ENCODE data around the gene GPATCH1.

Gene GPATCH1

GRCh38 chr19:33052352-33052972 is 28.5 kb upstream of the GPATCH1 start:
- intact Hi-C loops (cut with micrococcal nuclease): no loop called here
- Mint-ChIP-seq H3K36me3 (ENCODE audit: low read depth) (no peaks in the 10 kb centered on the region), H3K27me3 (peaks cover 7% of the 10 kb centered on the region), H3K9me3 (no peaks in the 10 kb centered on the region), H3K27ac (no peak overlapping the region), H3K4me1 (ENCODE audit: low read depth) (no peaks in the 10 kb centered on the region), H3K4me3 (no peak overlapping the region)

GRCh38 chr19:33054623-33055022 is 26.4 kb upstream of the GPATCH1 start:
- intact Hi-C loops (cut with micrococcal nuclease): no loop called here
- H3K27ac Mint-ChIP-seq: no peak overlapping the region
- no peak overlapping the region for H3K4me3 Mint-ChIP-seq
- H3K4me1 Mint-ChIP-seq (ENCODE audit: low read depth): no peaks in the 10 kb centered on the region
- no peaks in the 10 kb centered on the region for H3K9me3 Mint-ChIP-seq
- H3K27me3 Mint-ChIP-seq: peaks cover 6% of the 10 kb centered on the region
- H3K36me3 Mint-ChIP-seq (ENCODE audit: low read depth): no peaks in the 10 kb centered on the region

GRCh38 chr19:33055718-33056117 is 25.3 kb upstream of the GPATCH1 start:
- Mint-ChIP-seq H3K4me3 (no peak overlapping the region), H3K9me3 (no peaks in the 10 kb centered on the region), H3K27ac (no peak overlapping the region), H3K4me1 (ENCODE audit: low read depth) (no peaks in the 10 kb centered on the region), H3K27me3 (peaks cover 13% of the 10 kb centered on the region), H3K36me3 (ENCODE audit: low read depth) (no peaks in the 10 kb centered on the region)
- intact Hi-C loops (cut with micrococcal nuclease): no loop called here

GRCh38 chr19:33060586-33060985 is 20.4 kb upstream of the GPATCH1 start:
- H3K9me3 Mint-ChIP-seq: no peaks in the 10 kb centered on the region
- H3K4me1 Mint-ChIP-seq (ENCODE audit: low read depth): no peaks in the 10 kb centered on the region
- H3K4me3 Mint-ChIP-seq: no peak overlapping the region
- peaks cover 45% of the 10 kb centered on the region for H3K27me3 Mint-ChIP-seq
- no peaks in the 10 kb centered on the region for H3K36me3 Mint-ChIP-seq (ENCODE audit: low read depth)
- no peak overlapping the region for H3K27ac Mint-ChIP-seq
- intact Hi-C loops (cut with micrococcal nuclease): no loop called here

GRCh38 chr19:33062902-33063301 is 18.1 kb upstream of the GPATCH1 start:
- H3K4me3 Mint-ChIP-seq: no peak overlapping the region

GRCh38 chr19:33063356-33063752 is 17.6 kb upstream of the GPATCH1 start:
- peaks cover 62% of the 10 kb centered on the region for H3K27me3 Mint-ChIP-seq
- H3K4me3 Mint-ChIP-seq: no peak overlapping the region
- H3K36me3 Mint-ChIP-seq (ENCODE audit: low read depth): no peaks in the 10 kb centered on the region
- intact Hi-C loops (cut with micrococcal nuclease): no loop called here
- no peaks in the 10 kb centered on the region for H3K4me1 Mint-ChIP-seq (ENCODE audit: low read depth)
- H3K27ac Mint-ChIP-seq: no peak overlapping the region
- no peaks in the 10 kb centered on the region for H3K9me3 Mint-ChIP-seq

More at GRCh38 chr19:33062902-33063301, 18.1 kb upstream of the GPATCH1 start:
- no peak overlapping the region for H3K27ac Mint-ChIP-seq
- H3K4me1 Mint-ChIP-seq (ENCODE audit: low read depth): no peaks in the 10 kb centered on the region
- H3K9me3 Mint-ChIP-seq: no peaks in the 10 kb centered on the region
- intact Hi-C loops (cut with micrococcal nuclease): no loop called here
- peaks cover 62% of the 10 kb centered on the region for H3K27me3 Mint-ChIP-seq
- H3K36me3 Mint-ChIP-seq (ENCODE audit: low read depth): no peaks in the 10 kb centered on the region

GRCh38 chr19:33063753-33064457 is 17.1 kb upstream of the GPATCH1 start:
- intact Hi-C loops (cut with micrococcal nuclease): no loop called here
- Mint-ChIP-seq H3K27me3 (peaks cover 62% of the 10 kb centered on the region), H3K27ac (no peak overlapping the region), H3K4me1 (ENCODE audit: low read depth) (no peaks in the 10 kb centered on the region), H3K36me3 (ENCODE audit: low read depth) (no peaks in the 10 kb centered on the region), H3K9me3 (no peaks in the 10 kb centered on the region), H3K4me3 (no peak overlapping the region)

GRCh38 chr19:33064458-33064791 is 16.6 kb upstream of the GPATCH1 start:
- intact Hi-C loops (cut with micrococcal nuclease): no loop called here
- Mint-ChIP-seq H3K27ac (no peak overlapping the region), H3K4me3 (peak overlapping the region; percentile 17), H3K9me3 (no peaks in the 10 kb centered on the region), H3K36me3 (ENCODE audit: low read depth) (no peaks in the 10 kb centered on the region), H3K4me1 (ENCODE audit: low read depth) (no peaks in the 10 kb centered on the region), H3K27me3 (peaks cover 60% of the 10 kb centered on the region)

GRCh38 chr19:33064792-33065550 is 16.0 kb upstream of the GPATCH1 start, which contains the start of gene RHPN2:
Gene RHPN2 (minus strand): TSS chr19:33064888. CDS start chr19:33064852, 36 bp downstream.
- Mint-ChIP-seq H3K36me3 (ENCODE audit: low read depth) (no peaks in the 10 kb centered on the region), H3K4me3 (peak within 1 kb of the TSS; percentile 34), H3K27ac (no peak within 1 kb of the TSS), H3K9me3 (no peaks in the 10 kb centered on the region), H3K27me3 (peaks cover 57% of the 10 kb centered on the region), H3K4me1 (ENCODE audit: low read depth) (no peaks in the 10 kb centered on the region)
- intact Hi-C loops (cut with micrococcal nuclease): no loop called here

- H3K27ac Mint-ChIP-seq: no peak overlapping the region
- peaks cover 49% of the 10 kb centered on the region for H3K27me3 Mint-ChIP-seq
- H3K4me1 Mint-ChIP-seq (ENCODE audit: low read depth): no peaks in the 10 kb centered on the region
- intact Hi-C loops (cut with micrococcal nuclease): no loop called here
- no peaks in the 10 kb centered on the region for H3K36me3 Mint-ChIP-seq (ENCODE audit: low read depth)
- no peaks in the 10 kb centered on the region for H3K9me3 Mint-ChIP-seq
- H3K4me3 Mint-ChIP-seq: no peak overlapping the region
Measured at GRCh38 chr19:33066543-33066942, 14.4 kb upstream of the GPATCH1 start.

- no peaks in the 10 kb centered on the region for H3K36me3 Mint-ChIP-seq (ENCODE audit: low read depth)
- H3K4me1 Mint-ChIP-seq (ENCODE audit: low read depth): no peaks in the 10 kb centered on the region
- peaks cover 49% of the 10 kb centered on the region for H3K27me3 Mint-ChIP-seq
- intact Hi-C loops (cut with micrococcal nuclease): no loop called here
- H3K4me3 Mint-ChIP-seq: no peak overlapping the region
- H3K9me3 Mint-ChIP-seq: no peaks in the 10 kb centered on the region
- H3K27ac Mint-ChIP-seq: no peak overlapping the region
Measured at GRCh38 chr19:33067121-33067520, 13.9 kb upstream of the GPATCH1 start.

GRCh38 chr19:33071887-33072286 is 9.1 kb upstream of the GPATCH1 start:
- H3K27me3 Mint-ChIP-seq: peaks cover 13% of the 10 kb centered on the region
- H3K27ac Mint-ChIP-seq: no peak overlapping the region
- no peaks in the 10 kb centered on the region for H3K4me1 Mint-ChIP-seq (ENCODE audit: low read depth)
- intact Hi-C loops (cut with micrococcal nuclease): no loop called here
- no peaks in the 10 kb centered on the region for H3K36me3 Mint-ChIP-seq (ENCODE audit: low read depth)
- no peaks in the 10 kb centered on the region for H3K9me3 Mint-ChIP-seq
- H3K4me3 Mint-ChIP-seq: no peak overlapping the region

- no peaks in the 10 kb centered on the region for H3K9me3 Mint-ChIP-seq
- H3K27me3 Mint-ChIP-seq: peaks cover 7% of the 10 kb centered on the region
Measured at GRCh38 chr19:33075519-33075918, 5.5 kb upstream of the GPATCH1 start.

GRCh38 chr19:33085570-33086128 is 4.7 kb downstream of the GPATCH1 start:
- H3K36me3 Mint-ChIP-seq (ENCODE audit: low read depth): peaks cover 36% of the 10 kb centered on the region
- peaks cover 16% of the 10 kb centered on the region for H3K4me1 Mint-ChIP-seq (ENCODE audit: low read depth)
- H3K4me3 Mint-ChIP-seq: no peak overlapping the region
- no peaks in the 10 kb centered on the region for H3K9me3 Mint-ChIP-seq
- no peak overlapping the region for H3K27ac Mint-ChIP-seq
- no peaks in the 10 kb centered on the region for H3K27me3 Mint-ChIP-seq
- intact Hi-C loops (cut with micrococcal nuclease): no loop called here

More at GRCh38 chr19:33075519-33075918, 5.5 kb upstream of the GPATCH1 start:
- peaks cover 8% of the 10 kb centered on the region for H3K4me1 Mint-ChIP-seq (ENCODE audit: low read depth)
- no peaks in the 10 kb centered on the region for H3K36me3 Mint-ChIP-seq (ENCODE audit: low read depth)
- no peak overlapping the region for H3K4me3 Mint-ChIP-seq
- intact Hi-C loops (cut with micrococcal nuclease): no loop called here
- H3K27ac Mint-ChIP-seq: no peak overlapping the region
